ENCODE data around the gene ZNF71.

Gene ZNF71

DNA sequence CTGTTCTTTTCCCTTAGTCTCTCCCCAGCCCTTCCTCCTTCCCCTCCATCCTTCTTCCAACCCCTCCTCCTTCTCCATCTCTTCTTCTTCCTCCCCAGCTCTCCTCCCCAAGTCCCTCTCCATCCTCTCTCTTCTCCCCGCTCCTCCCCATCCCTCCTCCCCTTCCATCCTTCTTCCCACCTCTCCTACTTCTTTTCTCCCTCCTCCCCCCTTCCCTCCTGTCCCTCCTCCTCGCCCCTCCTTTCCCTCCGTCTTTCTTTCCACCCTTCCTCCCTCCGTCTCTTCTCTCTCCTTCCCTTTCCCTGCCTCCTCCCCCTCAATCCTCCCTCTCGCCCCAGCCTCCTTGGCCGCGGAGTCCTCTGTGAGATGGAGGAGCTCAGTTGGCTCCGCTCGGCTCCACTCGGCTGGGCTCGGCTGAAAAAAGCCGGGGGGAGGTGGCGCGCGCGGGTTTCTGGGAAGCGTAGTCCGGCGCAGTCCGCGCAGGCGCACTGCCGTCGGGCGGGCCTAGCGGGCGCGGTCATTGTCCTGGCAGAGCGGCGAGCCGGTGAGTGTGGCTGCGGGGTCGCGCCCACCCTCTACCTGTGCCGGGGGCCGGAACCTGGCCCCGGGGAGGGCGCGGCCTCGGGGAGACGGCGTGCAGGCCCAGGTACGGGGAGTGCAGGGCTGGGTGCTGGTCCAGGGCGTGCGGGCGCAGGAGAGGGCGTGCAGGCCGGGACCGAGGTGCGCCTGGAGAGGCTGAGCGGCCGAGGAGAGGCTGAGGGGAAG is at the start of gene ZNF71:
Gene ZNF71, plus strand, starts transcription at position 520 of the 765 bp plus-strand sequence. CDS start 6,257 bp downstream, outside the sequence.
- TF ChIP-seq, protein P1, sequence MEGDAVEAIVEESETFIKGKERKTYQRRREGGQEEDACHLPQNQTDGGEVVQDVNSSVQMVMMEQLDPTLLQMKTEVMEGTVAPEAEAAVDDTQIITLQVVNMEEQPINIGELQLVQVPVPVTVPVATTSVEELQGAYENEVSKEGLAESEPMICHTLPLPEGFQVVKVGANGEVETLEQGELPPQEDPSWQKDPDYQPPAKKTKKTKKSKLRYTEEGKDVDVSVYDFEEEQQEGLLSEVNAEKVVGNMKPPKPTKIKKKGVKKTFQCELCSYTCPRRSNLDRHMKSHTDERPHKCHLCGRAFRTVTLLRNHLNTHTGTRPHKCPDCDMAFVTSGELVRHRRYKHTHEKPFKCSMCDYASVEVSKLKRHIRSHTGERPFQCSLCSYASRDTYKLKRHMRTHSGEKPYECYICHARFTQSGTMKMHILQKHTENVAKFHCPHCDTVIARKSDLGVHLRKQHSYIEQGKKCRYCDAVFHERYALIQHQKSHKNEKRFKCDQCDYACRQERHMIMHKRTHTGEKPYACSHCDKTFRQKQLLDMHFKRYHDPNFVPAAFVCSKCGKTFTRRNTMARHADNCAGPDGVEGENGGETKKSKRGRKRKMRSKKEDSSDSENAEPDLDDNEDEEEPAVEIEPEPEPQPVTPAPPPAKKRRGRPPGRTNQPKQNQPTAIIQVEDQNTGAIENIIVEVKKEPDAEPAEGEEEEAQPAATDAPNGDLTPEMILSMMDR (conservative IDR thresholded peaks at IDR 0.05; ENCODE audit: low read depth, low read length), result no peak
- peak; percentile 89 for DNase-seq (ENCODE audit: low read depth)

DNA sequence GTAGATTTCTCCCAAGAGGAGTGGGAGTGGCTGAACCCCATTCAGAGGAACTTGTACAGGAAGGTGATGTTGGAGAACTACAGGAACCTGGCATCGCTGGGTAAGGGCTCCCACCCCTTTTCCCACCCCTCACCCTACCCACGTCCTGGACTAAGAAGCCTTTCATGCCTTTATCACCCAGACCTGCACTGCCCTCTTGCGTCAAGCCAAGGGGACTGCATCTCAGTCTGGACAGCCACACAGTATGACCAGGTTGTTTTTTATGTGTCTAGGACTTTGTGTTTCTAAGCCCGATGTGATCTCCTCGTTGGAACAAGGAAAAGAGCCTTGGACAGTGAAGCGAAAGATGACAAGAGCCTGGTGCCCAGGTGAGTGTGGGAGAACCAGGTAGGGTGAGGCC is 47.6 kb upstream of the ZNF71 start:
- no peak overlapping the region for H3K4me3 ChIP-seq (ENCODE audit: low read depth, low read length)
- TF ChIP-seq, protein P1 (conservative IDR thresholded peaks at IDR 0.05; ENCODE audit: low read depth, low read length), result peak; percentile 27
- no peak for DNase-seq (ENCODE audit: low read depth)

More for the DNA sequence above, at the start of gene ZNF71:
- peak within 1 kb of the TSS; percentile 94 for H3K4me3 ChIP-seq (ENCODE audit: low read depth, low read length)

DNA sequence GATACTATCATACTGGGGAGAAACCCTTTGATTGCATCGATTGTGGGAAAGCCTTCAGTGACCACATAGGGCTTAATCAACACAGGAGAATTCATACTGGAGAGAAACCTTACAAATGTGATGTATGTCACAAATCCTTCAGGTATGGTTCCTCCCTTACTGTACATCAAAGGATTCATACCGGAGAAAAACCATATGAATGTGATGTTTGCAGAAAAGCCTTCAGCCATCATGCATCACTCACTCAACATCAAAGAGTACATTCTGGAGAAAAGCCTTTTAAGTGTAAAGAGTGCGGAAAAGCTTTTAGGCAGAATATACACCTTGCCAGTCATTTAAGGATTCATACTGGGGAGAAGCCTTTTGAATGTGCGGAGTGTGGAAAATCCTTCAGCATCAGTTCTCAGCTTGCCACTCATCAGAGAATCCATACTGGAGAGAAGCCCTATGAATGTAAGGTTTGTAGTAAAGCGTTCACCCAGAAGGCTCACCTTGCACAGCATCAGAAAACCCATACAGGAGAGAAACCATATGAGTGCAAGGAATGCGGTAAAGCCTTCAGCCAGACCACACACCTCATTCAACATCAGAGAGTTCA is 40.7 kb upstream of the ZNF71 start:
- DNase-seq (ENCODE audit: low read depth), result peak; percentile 12
- TF ChIP-seq, protein P1 (conservative IDR thresholded peaks at IDR 0.05; ENCODE audit: low read depth, low read length), result no peak
- no peak overlapping the region for H3K4me3 ChIP-seq (ENCODE audit: low read depth, low read length)

DNA sequence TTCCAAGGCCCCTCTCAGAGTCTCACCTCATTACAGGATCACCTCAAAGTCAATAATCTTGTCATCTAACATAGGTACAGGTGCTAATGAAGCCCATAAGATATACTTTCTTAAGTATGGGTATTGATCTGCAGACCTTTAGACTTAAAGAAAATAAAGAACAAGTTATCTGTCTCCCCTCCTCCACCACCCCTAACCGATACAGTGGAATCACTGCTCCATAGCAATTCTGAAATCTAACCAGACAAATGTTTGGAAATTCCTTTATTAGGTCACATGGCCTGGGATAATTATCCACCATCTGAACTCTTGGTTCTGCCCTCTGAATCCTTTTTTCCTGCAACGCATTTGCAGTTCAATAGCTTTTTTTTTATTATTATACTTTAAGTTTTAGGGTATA is 32.3 kb upstream of the ZNF71 start:
- TF ChIP-seq, protein P1 (conservative IDR thresholded peaks at IDR 0.05; ENCODE audit: low read depth, low read length), result no peak
- no peak for DNase-seq (ENCODE audit: low read depth)

DNA sequence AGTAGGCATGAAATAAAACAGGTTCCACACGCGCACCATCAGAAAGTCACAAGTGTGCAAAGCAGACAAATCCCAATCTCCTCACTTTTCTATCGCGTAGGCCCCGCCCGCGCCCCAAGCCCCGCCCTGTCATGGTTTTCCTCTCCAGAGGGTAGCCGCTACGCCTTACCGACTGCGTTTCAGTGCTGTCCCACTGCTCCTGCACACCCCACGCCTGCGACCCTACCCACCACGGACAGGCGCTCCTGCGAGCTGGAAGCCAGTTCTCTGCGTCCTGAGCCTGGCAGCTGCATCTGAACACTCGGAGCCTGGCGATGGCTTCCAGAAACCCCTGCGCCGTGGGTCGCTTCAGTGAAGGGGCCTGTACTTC is 28.2 kb upstream of the ZNF71 start:
- DNase-seq (ENCODE audit: low read depth), result peak; percentile 34
- TF ChIP-seq, protein P1 (conservative IDR thresholded peaks at IDR 0.05; ENCODE audit: low read depth, low read length), result no peak
- H3K4me3 ChIP-seq (ENCODE audit: low read depth, low read length), result peak overlapping the region; percentile 98

More for the DNA sequence above, 32.3 kb upstream of the ZNF71 start:
- no peak overlapping the region for H3K4me3 ChIP-seq (ENCODE audit: low read depth, low read length)

DNA sequence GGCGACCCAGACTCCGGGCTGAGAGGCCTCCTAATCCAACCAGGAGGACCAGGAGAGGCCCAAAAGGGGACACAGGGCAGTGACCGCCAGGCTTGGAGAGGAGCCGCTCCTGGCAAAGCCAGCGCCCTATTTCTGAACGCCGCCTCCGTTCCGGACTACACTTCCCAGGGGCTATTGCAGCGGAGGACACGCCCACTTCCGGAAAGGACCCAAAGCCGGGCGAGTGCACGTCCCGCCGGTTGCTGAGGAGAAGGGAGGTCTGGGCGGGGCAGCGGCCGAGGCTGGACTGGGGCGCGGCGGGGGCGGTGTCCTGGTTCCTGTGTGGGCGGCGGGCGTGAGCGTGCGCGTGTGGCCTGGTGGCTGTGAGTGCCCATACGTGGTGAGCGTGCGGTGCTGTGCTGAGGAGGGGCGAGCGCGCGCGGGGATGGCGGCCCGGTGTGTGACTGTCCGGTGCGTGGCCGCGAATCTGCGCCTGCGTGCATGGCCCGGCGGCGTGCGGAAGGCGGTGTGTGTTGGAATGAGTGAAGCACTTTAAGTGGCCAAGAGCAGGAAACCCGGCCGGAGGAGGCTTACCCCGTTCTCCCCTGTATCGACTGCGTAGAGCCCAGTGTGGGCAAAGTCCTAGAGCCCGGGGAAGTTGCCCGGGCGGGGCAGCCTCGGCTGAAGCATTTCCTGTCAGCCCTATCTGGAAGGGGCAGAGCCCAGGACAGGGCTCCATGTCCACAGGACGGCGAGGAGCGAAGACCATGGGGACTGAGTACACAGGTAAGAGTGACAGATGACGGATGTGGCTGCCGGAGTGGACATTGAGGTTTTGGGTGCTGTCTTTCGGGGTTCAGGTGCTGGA is 27.6 kb upstream of the ZNF71 start, which contains the start of gene ZNF470:
Gene ZNF470, plus strand, starts transcription at position 195 of the 847 bp plus-strand sequence. CDS start 2,844 bp downstream, outside the sequence.
- peak; percentile 93 for DNase-seq (ENCODE audit: low read depth)
- peak within 1 kb of the TSS; percentile 98 for H3K4me3 ChIP-seq (ENCODE audit: low read depth, low read length)
- TF ChIP-seq, protein P1 (conservative IDR thresholded peaks at IDR 0.05; ENCODE audit: low read depth, low read length), result no peak
